Transverse colon (tissue), 4 donors: ENCODE data around the gene FRMPD4. TPM values are rescaled to one million over a fixed set of nuclear protein-coding genes. Genes with fewer than 3 reads are reported as not detected.
A peak's percentile ranks its signal among the peaks of the same experiment; 100 is the strongest.

ENCODE experiments used
- DNase-seq: peaks from one replicate; pipeline ENCODE4 v3.0.0-alpha.2; 2019
- H3K27ac ChIP-seq, 4 donors: fragments of 200-600 bp; sonication (generic); 2 replicates each; pipeline ENCODE4 v1.5.1; 2016 to 2018; ENCODE audit warnings: inconsistent platforms in 4 of 4
- H3K27me3 ChIP-seq: fragments of 200-600 bp; sonication (generic); 2 replicates; pipeline ENCODE4 v1.5.1; 2017; ENCODE audit warnings: inconsistent platforms
- H3K36me3 ChIP-seq, 4 donors: fragments of 200-600 bp; sonication (generic); 2 replicates each; pipeline ENCODE4 v1.5.1; 2017 to 2019; ENCODE audit warnings: inconsistent platforms in 4 of 4
- H3K4me1 ChIP-seq, 4 donors: fragments of 200-600 bp; sonication (generic); 2 replicates each; pipeline ENCODE4 v1.5.1; 2017 to 2020; ENCODE audit warnings: inconsistent platforms in 4 of 4
- H3K4me3 ChIP-seq, 4 donors: fragments of 200-600 bp; sonication (generic); 1 replicate in 1 of 4; 2 replicates in 3 of 4; pipeline versions ENCODE4 v1.5.1 to v1.6.1; 2017 to 2019; ENCODE audit warnings: inconsistent platforms in 4 of 4
- H3K9me3 ChIP-seq, 2 donors: fragments of 200-600 bp; sonication (generic); 2 replicates each; pipeline ENCODE4 v1.5.1; 2017 to 2019; ENCODE audit warnings: inconsistent platforms in 2 of 2
- CTCF ChIP-seq, 5 experiments: fragments of 200-600 bp in 3 of 5; fragments of 450-650 bp in 2 of 5; sonication (generic) in 3 of 5; IDR thresholded peaks; 1 replicate in 2 of 5; 2 replicates in 3 of 5; pipeline ENCODE4 v1.5.1; 2016 to 2017; ENCODE audit warnings: antibody characterized with exemption in 5 of 5, inconsistent platforms in 3 of 5, mild to moderate bottlenecking in 2 of 5, moderate library complexity in 1 of 5
- EP300 ChIP-seq: sonication (generic); formaldehyde crosslinking; IDR thresholded peaks from one replicate; pipeline ENCODE4 v1.6.1; 2017; ENCODE audit warnings: antibody characterized with exemption, low read depth
- POLR2A ChIP-seq: fragments of 450-650 bp; IDR thresholded peaks from one replicate; pipeline ENCODE4 v1.6.1; 2016; ENCODE audit warnings: antibody characterized with exemption, mild to moderate bottlenecking, moderate library complexity
- POLR2AphosphoS5 ChIP-seq, 3 donors: sonication (generic); formaldehyde crosslinking; IDR thresholded peaks; one replicate each; pipeline ENCODE4 v1.6.1; 2016; ENCODE audit warnings: antibody characterized with exemption in 3 of 3
- WGBS, 2 donors: methylation state at CpG; one replicate each; pipeline ENCODE4 v1.1.5; 2018; ENCODE audit warnings: low coverage in 1 of 2; 5-methylcytosine and 5-hydroxymethylcytosine counted together
- in situ Hi-C, 4 donors: fragments of 200-750 bp; cut with MboI; loops; one replicate each; pipeline versions ENCODE4 v1.15.0 to v1.15.1; 2017; ENCODE audit warnings: low sequenced_read_pairs in 3 of 4, low pct_ligation_motif_present in 1 of 4, low pct_unique_long_range_greater_than_20kb in 1 of 4
- intact Hi-C: fragments of 100-400 bp; cut with DNase I; formaldehyde crosslinking; loops from one replicate; pipeline ENCODE4 v1.15.1; 2023; ENCODE audit warnings: low total_unique reads
- total RNA-seq, 4 donors: library from RNA; depleted of rRNA; stranded (reverse); fragments of >200 nt; gene quantifications; one replicate each; pipeline ENCODE4 v1.1.0, GENCODE V29; 2016

FRMPD4 gene
- total RNA-seq, 4 donors from 2014 or later, result 0.79 to 1.5 (median 0.82) TPM; not detected in 1

- Histone ChIP-seq H3K4me3 (no peak overlapping the region), H3K36me3 (no peaks in the 10 kb centered on the region), H3K9me3 (no peaks in the 10 kb centered on the region), H3K27me3 (no peaks in the 10 kb centered on the region), H3K27ac (no peak overlapping the region), H3K4me1 (no peaks in the 10 kb centered on the region)
- TF ChIP-seq POLR2A, result no peak
- no peak for TF ChIP-seq POLR2AphosphoS5 (IDR thresholded peaks at IDR 0.05)
- no peak for TF ChIP-seq CTCF (IDR thresholded peaks at IDR 0.05)
- TF ChIP-seq EP300, result no peak
- DNase-seq, result no peak
- intact Hi-C loops (loop anchor here (5.0 kb wide), 1 partner anchor 1436 kb away; no protein-coding TSS in a partner anchor), in situ Hi-C loops (no loop called here)
- 66% methylated on average over 3 of the region's 3 CpGs; no CpG with 5 or more reads in 1 of the 2 donors for WGBS, 2 donors
Measured at GRCh38 chrX:12758291-12758690, 620.0 kb downstream of the FRMPD4 start.

DNA sequence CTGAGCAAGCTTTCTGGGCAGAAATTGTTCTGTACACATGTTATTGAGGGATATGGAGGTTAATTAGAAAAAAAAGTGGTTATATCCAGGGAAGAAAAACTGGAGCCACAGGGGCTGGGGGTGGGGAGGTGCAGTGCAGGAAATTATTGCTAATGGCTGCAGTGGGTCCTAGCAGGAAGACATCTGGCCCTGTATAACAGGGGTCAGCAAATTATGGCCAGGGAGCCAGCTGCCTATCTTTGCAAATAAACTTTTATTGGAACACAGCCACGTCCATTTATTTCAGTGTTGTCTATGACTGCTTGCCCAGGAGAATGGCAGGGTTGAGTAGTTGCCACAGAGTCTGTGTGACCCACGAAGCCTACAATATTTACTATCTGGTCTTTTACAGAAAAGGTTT is 629.6 kb downstream of the FRMPD4 start:
- H3K9me3 ChIP-seq, result no peaks in the 10 kb centered on the region
- no peaks in the 10 kb centered on the region for H3K27me3 ChIP-seq
- no peak for DNase-seq
- no peaks in the 10 kb centered on the region for H3K4me1 ChIP-seq
- no peak for TF ChIP-seq EP300
- no peak for TF ChIP-seq CTCF (IDR thresholded peaks at IDR 0.05)
- TF ChIP-seq POLR2AphosphoS5 (IDR thresholded peaks at IDR 0.05), result no peak
- TF ChIP-seq POLR2A, result no peak
- no peak overlapping the region for H3K4me3 ChIP-seq
- 15 to 40% methylated on average over 2 of the region's 2 CpGs for WGBS, 2 donors
- intact Hi-C loops, result no loop called here
- in situ Hi-C loops, result no loop called here
- no peak overlapping the region for H3K27ac ChIP-seq
- no peaks in the 10 kb centered on the region for H3K36me3 ChIP-seq

GRCh38 chrX:12768491-12768890 is 630.2 kb downstream of the FRMPD4 start:
- DNase-seq, result no peak
- H3K36me3 ChIP-seq, result no peaks in the 10 kb centered on the region
- H3K27me3 ChIP-seq, result no peaks in the 10 kb centered on the region
- WGBS, 2 donors, result 78 to 83% methylated on average over 2 to 4 of the region's 4 CpGs
- no peak overlapping the region for H3K27ac ChIP-seq
- H3K9me3 ChIP-seq, result no peaks in the 10 kb centered on the region
- in situ Hi-C loops, result no loop called here
- TF ChIP-seq POLR2AphosphoS5 (IDR thresholded peaks at IDR 0.05) (no peak), CTCF (IDR thresholded peaks at IDR 0.05) (no peak), POLR2A (no peak), EP300 (no peak)
- intact Hi-C loops, result no loop called here
- no peaks in the 10 kb centered on the region for H3K4me1 ChIP-seq
- no peak overlapping the region for H3K4me3 ChIP-seq

DNA sequence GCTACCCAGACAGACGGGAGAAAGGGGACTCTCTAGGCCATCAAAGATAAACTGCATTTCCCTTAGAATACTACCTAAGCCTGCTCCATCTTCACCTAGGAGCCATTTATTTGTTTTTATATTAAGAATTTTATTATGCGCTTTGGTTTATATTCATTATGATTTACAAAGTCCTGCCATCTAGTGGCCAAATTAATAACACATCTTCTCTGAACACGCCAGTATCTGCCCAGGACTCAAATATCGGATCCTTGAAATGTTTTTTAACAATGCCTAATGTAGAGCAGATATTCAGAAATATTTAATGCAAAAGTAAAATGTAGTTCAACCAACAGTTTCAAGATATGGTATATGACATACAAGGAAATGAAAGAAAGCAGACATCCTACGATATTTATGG is 632.2 kb downstream of the FRMPD4 start:
- no peak for DNase-seq
- intact Hi-C loops, result no loop called here
- TF ChIP-seq CTCF (IDR thresholded peaks at IDR 0.05) (peak; percentile 31 to 59 (median 49)), EP300 (no peak), POLR2AphosphoS5 (IDR thresholded peaks at IDR 0.05) (no peak), POLR2A (no peak)
- no peak overlapping the region for H3K27ac ChIP-seq
- 13 to 34% methylated on average over 4 to 5 of the region's 5 CpGs for WGBS, 2 donors
- H3K4me1 ChIP-seq, result no peaks in the 10 kb centered on the region
- H3K4me3 ChIP-seq, result no peak overlapping the region
- in situ Hi-C loops, result no loop called here
- H3K36me3 ChIP-seq, result no peaks in the 10 kb centered on the region
- no peaks in the 10 kb centered on the region for H3K9me3 ChIP-seq
- H3K27me3 ChIP-seq, result no peaks in the 10 kb centered on the region
